HG03558 (cell line): ENCODE measurements around the gene KCNJ16.

Source experiments
- ATAC-seq: cut with Tn5 transposase; IDR thresholded peaks from one replicate; pipeline ENCODE4 v1.9.1; 2021; ENCODE audit warnings: moderate number of reproducible peaks; ENCODE audit not compliant: unreplicated experiment; ENCODE audit errors: extremely low read depth

Gene KCNJ16

GRCh38 chr17:70093163-70093562 is 18.1 kb downstream of the KCNJ16 start:
- no peak for ATAC-seq

GRCh38 chr17:70095455-70095854 is 20.4 kb downstream of the KCNJ16 start:
- ATAC-seq, result no peak

- ATAC-seq, result no peak
Measured at GRCh38 chr17:70096861-70097260, 21.8 kb downstream of the KCNJ16 start.

- no peak for ATAC-seq
Measured at GRCh38 chr17:70098030-70098429, 23.0 kb downstream of the KCNJ16 start.

- ATAC-seq, result no peak
Measured at GRCh38 chr17:70099294-70099693, 24.3 kb downstream of the KCNJ16 start.

GRCh38 chr17:70099884-70100283 is 24.9 kb downstream of the KCNJ16 start:
- ATAC-seq, result no peak

GRCh38 chr17:70100983-70101382 is 26.0 kb downstream of the KCNJ16 start:
- no peak for ATAC-seq

- ATAC-seq, result no peak
Measured at GRCh38 chr17:70102531-70102930, 27.5 kb downstream of the KCNJ16 start.

GRCh38 chr17:70104791-70105523 is 29.9 kb downstream of the KCNJ16 start:
- ATAC-seq, result no peak

GRCh38 chr17:70105641-70106040 is 30.6 kb downstream of the KCNJ16 start:
- ATAC-seq, result no peak

GRCh38 chr17:70106551-70106950 is 31.5 kb downstream of the KCNJ16 start:
- ATAC-seq, result no peak

GRCh38 chr17:70107441-70107840 is 32.4 kb downstream of the KCNJ16 start:
- no peak for ATAC-seq

GRCh38 chr17:70107904-70108565 is 33.0 kb downstream of the KCNJ16 start:
- no peak for ATAC-seq

- no peak for ATAC-seq
Measured at GRCh38 chr17:70109497-70109896, 34.5 kb downstream of the KCNJ16 start.

- ATAC-seq, result no peak
Measured at GRCh38 chr17:70110443-70110880, 35.4 kb downstream of the KCNJ16 start.

- no peak for ATAC-seq
Measured at GRCh38 chr17:70111201-70111600, 36.2 kb downstream of the KCNJ16 start.

GRCh38 chr17:70114405-70114804 is 39.4 kb downstream of the KCNJ16 start:
- no peak for ATAC-seq

GRCh38 chr17:70115126-70115525 is 40.1 kb downstream of the KCNJ16 start:
- no peak for ATAC-seq

GRCh38 chr17:70116919-70117318 is 41.9 kb downstream of the KCNJ16 start:
- ATAC-seq, result no peak

GRCh38 chr17:70119545-70119944 is 44.5 kb downstream of the KCNJ16 start:
- no peak for ATAC-seq

- ATAC-seq, result no peak
Measured at GRCh38 chr17:70119983-70120382, 45.0 kb downstream of the KCNJ16 start.

GRCh38 chr17:70120425-70120824 is 45.4 kb downstream of the KCNJ16 start:
- ATAC-seq, result no peak
